KMS-11 (cell line): ENCODE measurements around the gene URB1.
A peak's percentile ranks its signal among the peaks of the same experiment; 100 is the strongest.

Source experiments
- H2AFZ ChIP-seq: fragments of 200-600 bp; sonication (generic); 2 replicates; pipeline ENCODE4 v1.6.1; 2016; ENCODE audit warnings: antibody characterized with exemption, mixed run types, low read depth
- H3K27ac ChIP-seq: fragments of 200-600 bp; sonication (generic); 2 replicates; pipeline ENCODE4 v1.6.1; 2016; ENCODE audit warnings: mild to moderate bottlenecking, mixed run types
- H3K27me3 ChIP-seq: fragments of 200-600 bp; sonication (generic); 2 replicates; pipeline ENCODE4 v1.6.1; 2017; ENCODE audit warnings: mild to moderate bottlenecking, low read depth, mixed run types, moderate library complexity; ENCODE audit not compliant: insufficient read depth
- H3K36me3 ChIP-seq: fragments of 200-600 bp; sonication (generic); 2 replicates; pipeline ENCODE4 v1.6.1; 2017; ENCODE audit warnings: mild to moderate bottlenecking, mixed run types; ENCODE audit not compliant: insufficient read depth
- H3K4me1 ChIP-seq: fragments of 200-600 bp; sonication (generic); 2 replicates; pipeline ENCODE4 v1.6.1; 2016; ENCODE audit warnings: mild to moderate bottlenecking, low read depth, mixed run types; ENCODE audit not compliant: poor library complexity, severe bottlenecking
- H3K4me2 ChIP-seq: fragments of 200-600 bp; sonication (generic); 2 replicates; pipeline ENCODE4 v1.7.0; 2016; ENCODE audit warnings: mild to moderate bottlenecking, mixed run types
- H3K4me3 ChIP-seq: fragments of 200-600 bp; sonication (generic); IDR thresholded peaks from 2 replicates; pipeline ENCODE4 v1.6.1; 2017; ENCODE audit warnings: low read depth, low read length, mixed read lengths; ENCODE audit not compliant: insufficient read depth
- H3K79me2 ChIP-seq: fragments of 200-600 bp; sonication (generic); 2 replicates; pipeline ENCODE4 v1.6.1; 2016; ENCODE audit warnings: low read depth, mixed run types; ENCODE audit not compliant: insufficient read depth
- H3K9ac ChIP-seq: fragments of 200-600 bp; sonication (generic); 2 replicates; pipeline ENCODE4 v1.6.1; 2016; ENCODE audit warnings: mild to moderate bottlenecking, mixed run types
- H4K20me1 ChIP-seq: fragments of 200-600 bp; sonication (generic); 2 replicates; pipeline ENCODE4 v1.6.1; 2016; ENCODE audit warnings: mild to moderate bottlenecking, mixed run types; ENCODE audit not compliant: insufficient read depth
- CTCF ChIP-seq: fragments of 200-600 bp; sonication (generic); conservative IDR thresholded peaks from 2 replicates; pipeline ENCODE4 v1.6.1; 2017; ENCODE audit warnings: low read depth, mild to moderate bottlenecking, antibody characterized with exemption, low read length, moderate library complexity, mixed read lengths

Gene URB1

DNA sequence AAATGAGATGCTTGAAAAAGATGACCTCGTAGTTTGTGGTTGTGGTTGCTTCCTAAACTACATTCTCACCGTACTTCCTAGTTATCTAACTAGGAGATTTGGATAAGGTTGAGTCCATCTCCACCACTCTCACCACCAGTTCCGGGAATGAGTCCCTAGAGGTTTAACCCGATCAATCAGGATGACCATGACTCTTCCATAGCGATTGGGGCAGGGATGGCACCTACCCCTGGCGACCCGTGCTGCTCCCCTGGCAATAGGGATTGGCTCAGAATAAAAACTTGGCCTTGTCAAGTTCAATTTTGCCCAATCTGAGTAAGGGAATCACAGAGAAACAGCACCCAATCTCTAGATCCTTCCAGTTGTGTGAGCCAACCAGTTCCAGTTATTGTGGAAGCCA, 111.3 kb downstream of the URB1 start:
- H3K9ac ChIP-seq: no peak overlapping the region
- H3K27ac ChIP-seq: no peak overlapping the region
- H2AFZ ChIP-seq: no peak overlapping the region
- H3K79me2 ChIP-seq: peaks cover 18% of the 10 kb centered on the region
- H4K20me1 ChIP-seq: no peaks in the 10 kb centered on the region
- no peak overlapping the region for H3K4me3 ChIP-seq
- no peaks in the 10 kb centered on the region for H3K27me3 ChIP-seq
- no peak for TF ChIP-seq CTCF
- no peaks in the 10 kb centered on the region for H3K36me3 ChIP-seq
- H3K4me2 ChIP-seq: no peak overlapping the region
- peaks cover 18% of the 10 kb centered on the region for H3K4me1 ChIP-seq

DNA sequence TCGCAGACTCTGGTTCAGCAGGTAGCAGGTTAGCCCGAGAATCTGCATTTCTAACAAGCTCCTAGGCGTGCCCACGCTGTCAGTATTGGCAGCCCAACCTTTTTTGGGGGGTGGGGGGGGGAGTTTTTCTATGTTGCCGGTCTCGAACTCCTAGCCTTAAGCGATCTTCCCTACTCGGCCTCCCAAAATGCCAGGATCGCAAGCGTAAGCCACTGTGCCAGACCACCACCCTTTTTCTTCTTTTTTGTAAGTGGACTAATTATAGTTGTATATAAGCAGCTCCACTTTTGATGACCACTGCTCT, 113.5 kb downstream of the URB1 start:
- peak overlapping the region; percentile 17; the same call in 1 of the 2 replicates for H3K9ac ChIP-seq
- H3K79me2 ChIP-seq: peaks cover 25% of the 10 kb centered on the region
- H3K4me2 ChIP-seq: peak overlapping the region; percentile 83
- no peak overlapping the region for H3K4me3 ChIP-seq
- no peaks in the 10 kb centered on the region for H4K20me1 ChIP-seq
- H2AFZ ChIP-seq: peak overlapping the region; percentile 50
- no peaks in the 10 kb centered on the region for H3K36me3 ChIP-seq
- H3K27ac ChIP-seq: no peak overlapping the region
- H3K27me3 ChIP-seq: no peaks in the 10 kb centered on the region
- TF ChIP-seq CTCF: no peak
- H3K4me1 ChIP-seq: peaks cover 18% of the 10 kb centered on the region

GRCh38 chr21:32278518-32279376, 114.1 kb downstream of the URB1 start, which contains the start of gene MIS18A:
Gene MIS18A, minus strand, starts transcription at chr21:32279049. Its CDS starts 35 bp downstream, at chr21:32279014.
- Histone ChIP-seq H3K27ac (peak within 1 kb of the TSS; percentile 40; the same call in 1 of the 2 replicates), H3K27me3 (no peaks in the 10 kb centered on the region), H3K9ac (peak within 1 kb of the TSS; percentile 61; the same call in 1 of the 2 replicates), H3K4me2 (peak within 1 kb of the TSS; percentile 87), H4K20me1 (no peaks in the 10 kb centered on the region), H3K4me1 (peaks cover 18% of the 10 kb centered on the region), H3K79me2 (peaks cover 25% of the 10 kb centered on the region), H2AFZ (peak within 1 kb of the TSS; percentile 50), H3K36me3 (no peaks in the 10 kb centered on the region), H3K4me3 (no peak within 1 kb of the TSS)
- TF ChIP-seq CTCF: no peak

DNA sequence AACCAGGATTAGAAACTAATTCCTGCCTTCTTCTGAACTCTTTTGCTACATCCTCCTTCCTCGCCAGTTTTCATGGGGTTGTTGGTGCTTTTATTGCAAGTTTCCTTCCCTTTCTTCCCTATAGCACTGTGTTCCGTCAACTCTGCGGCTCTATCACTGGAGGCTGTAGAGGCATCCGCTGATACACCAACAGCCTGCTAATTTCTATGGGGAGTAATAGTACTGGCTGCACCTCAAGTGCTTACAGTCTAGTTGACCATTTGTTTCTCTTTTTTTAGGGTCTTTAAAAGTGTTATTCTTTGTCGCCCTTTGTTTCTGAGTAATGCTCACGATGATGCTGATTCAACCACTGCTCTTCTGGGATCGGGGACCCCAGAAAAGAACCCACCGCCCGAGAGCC, 114.7 kb downstream of the URB1 start:
- Histone ChIP-seq H3K27ac (peak overlapping the region; percentile 40; the same call in 1 of the 2 replicates), H2AFZ (peak overlapping the region; percentile 50)

More for the DNA sequence above, 114.7 kb downstream of the URB1 start:
- H3K4me3 ChIP-seq: no peak overlapping the region
- H3K27me3 ChIP-seq: no peaks in the 10 kb centered on the region
- H3K79me2 ChIP-seq: peaks cover 25% of the 10 kb centered on the region
- peaks cover 18% of the 10 kb centered on the region for H3K4me1 ChIP-seq
- no peaks in the 10 kb centered on the region for H4K20me1 ChIP-seq
- peak overlapping the region; percentile 87 for H3K4me2 ChIP-seq
- no peaks in the 10 kb centered on the region for H3K36me3 ChIP-seq
- H3K9ac ChIP-seq: peak overlapping the region; percentile 61; the same call in 1 of the 2 replicates
- TF ChIP-seq CTCF: no peak
